NCI-H2081 (cell line): ENCODE data around the gene FRAS1.
"Not testable (repeated sequence)": the region's sequence is repeated elsewhere in the genome, so short reads cannot be mapped to it uniquely, and the experiment has no call there.

Source experiments
- DNase-seq, 2 experiments: peaks; one replicate each; lab custom pipeline; 2025; lab: John Stamatoyannopoulos, UW

Gene FRAS1

DNA sequence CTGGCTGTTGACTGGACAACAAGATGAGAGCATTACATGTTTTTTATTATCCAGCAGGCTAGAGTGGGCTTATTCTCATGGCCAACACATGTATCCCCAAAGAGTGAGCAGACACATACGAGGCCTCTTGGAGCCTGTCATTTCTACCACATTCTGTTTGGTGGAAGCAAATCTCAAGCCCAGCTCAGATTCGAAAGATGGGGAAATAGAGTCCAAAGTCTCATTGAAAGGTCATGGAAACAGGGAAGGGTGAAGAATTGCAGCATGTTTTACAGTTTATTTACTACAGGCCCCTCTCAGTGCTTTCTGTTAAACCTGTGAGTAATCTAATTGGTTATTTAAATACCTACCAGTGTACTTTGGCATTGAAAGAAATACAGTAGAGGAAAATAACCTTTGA lies 108.6 kb downstream of the FRAS1 start:
- DNase-seq, result no peak

DNA sequence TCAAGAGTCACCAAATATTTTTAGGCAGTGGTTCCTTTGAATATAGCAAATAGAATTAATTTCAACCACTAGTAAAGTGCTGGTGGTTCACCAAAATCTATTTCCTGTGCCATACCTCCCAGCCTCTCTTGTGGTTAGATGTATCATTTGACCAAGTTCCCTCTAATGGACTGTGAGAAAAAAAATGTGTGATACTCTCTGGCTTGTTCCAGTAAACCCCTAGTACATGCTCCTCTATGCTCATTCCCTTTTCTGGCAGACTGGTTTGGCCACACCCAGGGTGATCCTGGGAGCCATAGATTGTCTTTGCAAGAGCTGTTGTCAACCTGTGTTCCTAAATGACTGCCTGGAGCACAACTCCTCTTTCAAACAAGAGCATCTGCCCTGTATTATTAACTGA lies 109.5 kb downstream of the FRAS1 start:
- DNase-seq, result peak in 1 of 2 experiments; percentile 12

DNA sequence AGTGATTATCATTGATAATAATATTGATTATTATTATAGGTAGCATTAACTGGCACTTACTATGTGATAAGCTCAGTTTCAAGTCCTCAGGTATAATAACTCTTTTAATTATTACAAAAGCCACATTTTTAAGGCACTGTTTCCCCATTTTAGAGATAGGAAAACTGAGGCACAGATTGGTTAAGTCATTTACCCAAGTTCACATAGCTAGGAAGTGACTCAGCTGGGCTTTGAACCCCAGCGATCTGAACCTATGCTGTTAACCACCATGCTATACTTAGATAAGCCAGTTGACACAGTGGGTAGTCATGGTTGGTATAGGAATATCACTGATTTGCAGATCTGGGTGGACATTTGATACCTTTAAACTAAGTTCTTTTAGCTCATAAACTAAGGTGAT lies 110.4 kb downstream of the FRAS1 start:
- no peak for DNase-seq

DNA sequence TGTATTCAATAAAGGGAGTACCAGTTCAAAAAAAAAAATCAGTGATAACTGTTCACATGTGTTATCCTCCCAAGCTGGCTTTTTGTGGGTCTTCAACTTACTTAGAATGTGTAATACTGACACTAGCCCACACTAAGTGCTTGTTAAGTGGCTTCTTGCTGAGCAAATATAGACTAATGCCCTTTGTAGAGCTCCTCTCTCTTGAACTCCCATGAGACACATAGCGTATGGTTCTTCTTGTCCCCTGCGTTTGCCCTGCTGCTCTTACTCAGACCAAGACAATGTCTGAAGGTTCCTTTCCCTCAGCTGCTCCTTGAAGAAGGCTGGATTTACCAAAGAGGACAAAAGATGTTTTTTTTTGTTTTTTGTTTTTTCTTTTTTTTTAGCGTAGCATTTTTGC lies 110.9 kb downstream of the FRAS1 start:
- no peak for DNase-seq

DNA sequence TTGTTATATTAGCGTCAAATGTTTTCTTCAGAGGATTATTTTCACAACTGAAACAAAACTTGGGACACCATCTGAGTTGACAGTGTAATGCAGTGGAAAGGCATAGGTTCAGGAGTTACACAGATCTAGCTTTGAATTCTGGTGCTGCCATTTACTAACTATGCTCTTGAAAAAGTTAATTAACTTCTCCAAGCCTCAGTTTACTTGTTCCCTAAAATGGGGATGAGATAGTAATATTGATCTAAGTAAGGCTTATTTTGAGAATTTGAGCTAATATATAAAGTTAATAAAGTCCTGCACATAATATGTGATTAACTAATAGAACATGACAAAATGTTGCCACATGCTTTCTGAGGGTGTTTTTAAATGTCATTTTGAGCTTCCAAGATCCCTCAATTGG lies 112.6 kb downstream of the FRAS1 start:
- DNase-seq, result no peak

DNA sequence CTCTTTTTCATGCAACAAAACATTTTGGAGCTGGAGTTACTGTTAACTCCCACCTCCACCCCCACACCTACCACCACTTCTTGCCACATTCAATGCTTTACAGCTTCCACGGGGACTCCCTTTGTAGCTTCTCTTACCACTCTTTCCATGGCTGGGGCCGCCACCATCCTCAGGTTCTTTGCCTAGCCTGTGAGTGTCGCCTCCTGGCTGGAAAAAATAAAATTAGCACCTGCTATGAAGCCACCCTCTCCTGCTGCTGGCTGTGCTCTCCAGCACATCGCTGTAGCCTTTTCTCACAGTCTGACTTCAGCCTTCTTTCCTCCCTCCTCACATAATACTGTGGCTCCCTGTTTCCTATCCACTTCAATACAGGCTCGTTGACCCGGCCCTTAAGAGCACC lies 114.4 kb downstream of the FRAS1 start:
- no peak for DNase-seq

DNA sequence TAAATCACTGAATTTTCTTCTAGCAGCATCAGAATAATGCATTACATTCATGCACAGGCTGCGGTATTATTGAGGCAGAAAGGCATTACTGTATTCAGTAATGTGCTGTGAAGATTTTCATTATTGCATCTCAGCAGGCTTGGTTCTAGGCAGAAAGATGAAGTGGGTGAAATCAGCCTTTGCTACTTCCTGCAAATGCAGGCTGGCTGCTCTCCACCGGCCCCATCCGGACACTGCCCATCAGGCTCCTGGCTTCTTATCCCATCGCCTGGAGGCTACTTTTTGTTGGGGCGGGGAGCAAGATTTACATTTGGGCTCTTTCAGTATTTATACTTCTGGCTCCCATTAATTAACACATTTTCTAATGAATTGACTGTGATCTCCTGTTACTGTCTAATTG lies 117.8 kb downstream of the FRAS1 start:
- DNase-seq, result no peak

DNA sequence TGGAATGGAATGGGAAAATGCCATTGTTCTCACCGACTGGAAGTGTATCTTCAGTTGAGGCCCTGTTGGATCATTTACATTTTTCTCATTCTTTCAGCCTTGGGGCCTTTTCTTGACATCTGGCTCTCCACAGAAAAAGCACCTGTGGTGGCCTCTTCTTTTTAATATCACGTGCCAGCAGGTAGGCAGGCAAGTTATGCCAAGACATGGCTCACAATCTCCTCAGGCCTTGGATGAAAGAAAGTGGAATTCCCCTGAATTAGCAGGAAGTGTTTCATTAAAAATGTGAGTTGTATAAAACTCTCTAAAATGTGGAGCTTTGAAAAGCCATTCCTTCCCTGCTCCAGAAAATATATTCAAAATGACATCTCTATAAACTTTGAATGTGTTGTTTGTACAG lies 122.1 kb downstream of the FRAS1 start:
- DNase-seq, result no peak

DNA sequence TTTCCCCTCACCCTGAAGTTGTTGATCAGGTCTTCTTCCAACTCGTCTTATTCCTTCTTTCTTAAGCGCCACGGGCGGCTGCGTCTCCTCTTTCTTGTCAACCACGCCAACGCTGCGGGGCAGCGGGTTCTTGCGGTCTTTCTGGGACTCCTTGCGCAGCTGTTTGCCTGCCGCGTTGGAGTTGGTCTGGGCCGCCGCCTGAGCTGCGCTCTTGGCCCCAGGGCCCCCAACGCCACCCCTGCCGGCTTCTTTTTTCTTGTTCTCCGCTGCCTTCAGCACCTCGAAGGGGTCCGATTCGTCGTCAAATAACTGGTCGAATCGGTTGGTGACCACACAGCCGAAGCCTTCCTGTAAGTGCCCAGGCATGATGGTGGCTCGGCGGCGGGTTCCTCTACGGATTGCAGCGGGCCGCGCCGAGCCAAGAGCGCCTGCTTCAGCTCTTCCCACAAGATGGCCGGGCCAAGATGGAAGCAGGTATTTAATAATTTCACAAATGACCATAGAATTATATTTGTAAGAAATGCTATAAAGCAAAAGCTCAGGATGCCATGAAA lies 124.6 kb downstream of the FRAS1 start:
- peak in 1 of 2 experiments; percentile 4 for DNase-seq

DNA sequence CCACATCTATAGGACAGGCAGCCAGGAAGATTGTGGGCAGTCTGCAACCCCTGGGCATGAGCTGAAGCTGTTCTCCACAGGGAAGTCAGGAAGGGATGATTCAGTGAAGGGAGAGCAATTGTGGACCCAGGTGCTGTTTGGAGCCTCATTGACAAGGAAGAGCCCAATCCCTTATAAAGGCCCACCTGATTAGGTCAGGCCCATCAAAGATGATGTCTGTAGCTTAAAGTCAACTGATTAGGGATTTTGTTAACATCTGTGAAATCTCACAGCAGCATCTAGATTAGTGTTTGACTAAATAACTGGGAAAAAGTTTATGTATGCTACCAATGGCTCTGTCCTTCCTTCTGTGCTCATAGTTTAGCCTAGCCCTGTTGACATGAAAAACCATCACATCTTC lies 127.5 kb downstream of the FRAS1 start:
- no peak for DNase-seq

DNA sequence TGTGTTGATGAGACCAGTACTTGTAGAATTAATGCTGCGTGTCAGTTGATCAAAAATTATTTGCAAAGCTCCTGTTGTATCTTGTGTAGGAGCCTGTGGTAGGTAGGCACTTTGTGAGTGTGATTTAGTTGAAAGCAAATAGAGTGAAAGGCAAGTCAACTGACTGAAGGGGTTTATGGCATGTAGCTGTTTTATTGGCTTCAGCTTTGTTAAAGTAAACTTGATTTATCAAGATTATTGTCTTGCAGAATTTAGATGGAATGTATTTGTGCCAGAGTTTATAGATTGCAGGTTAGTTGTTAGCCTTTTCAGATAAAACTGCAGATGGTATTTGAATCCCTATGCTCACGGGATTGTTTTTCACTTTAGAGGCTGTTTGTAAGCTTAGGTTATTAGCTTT lies 128.0 kb downstream of the FRAS1 start:
- no peak for DNase-seq

DNA sequence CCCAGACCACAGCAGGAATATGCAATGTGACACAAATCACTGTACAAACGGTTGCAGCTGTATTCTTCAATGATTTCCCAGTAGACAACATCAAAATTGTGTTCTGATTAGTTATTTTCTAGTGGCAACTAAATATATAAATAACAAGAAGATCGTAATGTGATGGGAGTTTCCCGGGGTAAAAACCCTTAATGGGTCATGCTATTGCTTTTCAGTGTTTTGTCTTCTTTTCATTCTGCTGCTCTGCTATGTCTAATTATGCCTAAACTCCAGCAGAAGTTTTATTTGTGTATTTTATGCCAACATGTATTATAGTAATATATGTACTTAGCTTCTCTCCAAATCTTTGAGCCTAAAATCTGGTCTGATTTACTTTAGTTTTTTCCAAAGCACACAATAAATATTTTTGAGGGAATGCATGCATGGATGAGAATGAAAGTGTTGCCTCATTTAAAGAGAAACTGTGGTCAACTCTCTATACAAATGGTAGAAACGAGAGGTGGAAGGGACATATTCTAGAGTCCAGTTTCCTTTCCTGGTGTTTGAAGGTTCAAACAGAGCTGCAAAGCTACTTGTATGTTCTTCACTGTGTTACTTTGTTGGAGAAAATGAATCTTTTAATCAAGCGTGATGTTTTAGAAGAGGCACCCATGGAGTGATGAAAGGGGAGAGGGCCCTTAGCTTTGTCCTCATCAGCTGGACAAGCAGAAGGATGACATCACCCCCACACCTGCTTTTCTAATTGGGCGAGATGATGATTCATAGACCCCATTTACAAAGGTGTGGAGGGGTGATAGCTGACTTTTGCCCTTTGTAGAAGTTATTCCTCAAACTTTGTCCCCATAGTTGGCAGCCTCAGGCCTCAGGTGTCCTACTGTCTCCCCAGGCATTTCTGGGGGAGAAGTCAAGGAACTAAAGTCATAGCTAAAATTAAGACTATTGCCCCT lies 129.7 kb downstream of the FRAS1 start:
- no peak for DNase-seq

DNA sequence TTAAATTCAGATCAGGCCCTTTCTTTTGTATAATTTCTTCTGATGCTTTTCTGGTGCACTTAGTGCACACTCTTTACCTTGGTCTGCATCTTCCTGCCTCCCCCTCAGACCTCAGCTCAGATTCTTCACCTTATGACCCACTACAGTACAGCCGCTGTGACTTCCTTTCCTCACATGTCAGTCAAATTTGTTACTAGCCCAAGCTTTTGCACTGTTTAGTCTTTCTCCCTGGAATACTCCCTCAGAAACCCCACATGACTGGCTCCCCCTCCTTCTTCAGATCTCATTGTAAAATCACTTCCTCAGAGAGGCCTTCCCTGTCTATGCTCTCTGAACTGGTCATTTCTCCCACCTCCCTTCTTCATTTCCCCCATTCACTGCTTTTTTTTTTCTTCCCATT lies 132.9 kb downstream of the FRAS1 start:
- no peak for DNase-seq

DNA sequence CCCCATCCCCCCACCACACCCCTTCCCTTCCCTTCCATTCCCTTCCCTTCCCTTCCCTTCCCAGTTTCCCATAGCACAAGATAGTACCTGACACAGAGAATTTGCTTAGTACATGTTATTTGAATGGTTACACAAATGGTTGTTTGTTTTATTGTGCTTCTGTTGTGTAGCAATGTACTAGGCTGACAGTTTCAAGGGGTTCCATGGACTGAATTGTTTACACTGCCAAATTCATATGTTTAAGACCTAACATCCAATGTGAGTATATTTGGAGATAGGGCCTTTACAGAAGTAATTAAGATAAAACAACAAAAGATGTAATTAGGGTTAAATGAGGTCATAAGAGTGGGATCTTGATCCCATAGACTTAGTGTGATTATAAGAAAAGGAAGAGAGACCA lies 133.5 kb downstream of the FRAS1 start:
- DNase-seq, result no peak

DNA sequence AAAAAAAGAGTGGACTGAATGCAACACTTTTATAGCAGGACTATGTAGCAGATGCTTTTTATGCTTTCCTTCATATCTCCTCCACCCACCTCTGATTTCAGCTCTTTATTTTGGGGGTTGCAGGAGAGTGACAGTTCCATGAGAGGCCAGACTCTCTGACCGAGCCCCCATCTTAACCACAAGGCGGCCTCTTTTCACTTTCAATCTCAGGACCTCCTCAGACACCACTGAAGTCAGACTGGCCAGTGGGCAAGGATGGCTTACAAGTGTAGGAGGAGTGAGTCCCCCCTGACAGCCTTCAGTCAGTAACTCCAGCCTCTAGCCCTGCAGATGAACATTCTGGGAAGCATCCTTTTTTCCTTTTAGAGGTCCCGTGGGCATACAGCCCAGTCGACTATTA lies 140.8 kb downstream of the FRAS1 start:
- no peak for DNase-seq

DNA sequence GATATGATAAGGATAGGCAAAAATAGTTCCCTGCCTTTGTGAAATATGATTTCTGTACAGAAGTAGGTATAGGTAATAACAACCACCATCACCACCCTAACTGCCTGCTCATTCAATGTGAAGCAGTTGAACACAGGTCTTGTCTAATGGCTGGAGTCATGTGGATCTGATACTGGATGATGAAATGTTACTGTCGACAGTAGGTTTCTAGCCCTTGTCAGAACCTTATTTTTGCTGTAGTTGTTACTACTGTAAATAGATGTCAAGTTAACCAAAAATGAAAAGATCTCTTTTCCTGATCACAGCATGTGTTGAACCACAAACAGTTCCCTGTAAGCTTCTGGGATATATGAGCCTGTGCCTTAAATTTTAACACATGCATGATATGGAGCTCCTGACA lies 142.9 kb downstream of the FRAS1 start:
- no peak for DNase-seq

DNA sequence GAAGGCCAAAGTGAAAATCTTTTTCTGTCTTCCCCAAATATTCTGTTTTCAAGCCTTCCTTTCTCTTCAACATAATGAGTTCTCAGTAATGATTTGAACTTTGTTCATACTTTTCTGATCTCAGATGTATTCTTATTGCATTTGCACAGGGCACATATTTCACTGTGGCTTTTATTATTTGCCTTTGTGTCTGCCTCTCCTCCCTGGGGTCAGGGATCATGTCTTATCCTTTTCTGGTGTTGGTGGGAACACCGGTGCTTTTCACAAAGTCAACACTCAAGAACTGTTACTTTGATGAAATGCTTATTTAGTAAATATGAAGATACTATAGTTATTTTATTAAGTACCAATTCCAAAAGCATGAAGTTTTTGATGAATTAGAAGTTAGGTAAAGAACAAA lies 143.8 kb downstream of the FRAS1 start:
- DNase-seq, result no peak

DNA sequence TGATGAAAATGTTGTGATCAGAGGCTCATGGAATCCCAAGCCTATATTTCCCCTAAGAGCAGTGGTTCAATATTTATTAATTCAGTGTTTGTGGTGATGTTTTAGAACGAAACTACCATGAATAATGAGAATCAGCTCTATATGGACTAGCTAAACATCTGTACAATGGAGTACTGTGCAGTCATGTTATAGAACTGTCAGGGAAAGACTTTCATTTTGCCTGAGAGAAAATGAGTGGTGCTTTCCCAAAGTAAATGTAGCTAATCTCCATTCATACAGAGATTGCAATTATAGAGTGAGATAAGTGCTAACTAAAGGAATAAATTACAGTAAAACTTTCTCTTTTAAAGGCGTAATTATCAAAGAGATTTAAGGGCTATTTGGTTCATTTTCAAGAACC lies 147.1 kb downstream of the FRAS1 start:
- no peak for DNase-seq

DNA sequence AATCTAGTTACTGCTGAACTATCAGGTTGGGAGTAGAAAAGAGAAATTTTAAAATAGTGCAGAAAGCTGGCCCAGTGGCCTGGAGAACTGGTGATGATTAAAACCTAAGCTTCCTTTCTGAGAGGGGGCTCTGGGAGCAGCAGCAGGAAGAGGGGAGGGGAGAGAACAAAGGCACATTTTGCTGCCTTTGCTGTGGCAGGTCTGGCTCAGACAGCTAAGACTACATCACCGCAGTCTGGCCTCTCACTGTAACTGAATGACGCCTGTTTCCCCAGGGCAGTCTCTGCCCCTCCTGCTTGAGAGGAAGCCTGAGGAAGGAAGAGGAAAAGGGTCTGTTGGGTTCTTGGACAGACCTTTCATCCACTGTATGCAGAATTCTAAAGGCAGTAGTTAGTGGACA lies 148.5 kb downstream of the FRAS1 start:
- no peak for DNase-seq

DNA sequence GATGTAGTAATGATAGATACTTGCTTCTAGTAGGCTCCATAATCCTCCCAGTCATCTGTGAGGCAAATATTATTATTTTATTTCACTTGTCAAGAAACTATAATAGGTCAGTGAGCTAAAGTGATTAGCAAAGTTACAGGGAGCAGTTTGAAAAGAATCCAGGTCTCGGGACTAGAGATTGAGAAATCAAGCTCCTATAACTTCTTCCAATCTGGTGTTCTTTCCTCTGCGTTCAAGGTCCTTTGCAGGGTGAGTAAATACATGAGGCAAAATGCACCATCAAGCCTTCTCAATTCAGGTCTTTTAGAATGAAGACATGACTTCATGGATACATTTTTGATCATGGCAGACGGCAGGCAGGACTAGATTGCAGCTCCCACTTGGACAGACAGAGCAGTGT lies 150.4 kb downstream of the FRAS1 start:
- no peak for DNase-seq

DNA sequence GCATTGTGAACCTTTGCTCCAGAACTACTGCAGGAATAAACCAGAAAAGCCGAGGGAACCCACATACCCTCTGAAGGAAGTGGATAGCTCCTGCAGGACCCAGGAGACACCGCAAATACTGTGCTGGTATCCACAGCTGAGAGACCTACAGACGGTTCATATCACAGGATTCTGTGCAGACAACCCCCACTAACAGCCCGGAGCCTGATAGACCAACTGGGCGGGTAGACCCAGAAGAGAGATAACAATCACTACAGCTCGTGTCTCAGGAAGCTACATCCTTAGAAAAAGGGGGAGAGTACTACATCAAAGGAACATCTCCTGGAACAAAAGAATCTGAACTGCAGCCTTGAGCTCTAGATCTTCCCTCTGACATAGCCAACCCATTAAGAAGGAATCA lies 150.8 kb downstream of the FRAS1 start:
- no peak for DNase-seq

DNA sequence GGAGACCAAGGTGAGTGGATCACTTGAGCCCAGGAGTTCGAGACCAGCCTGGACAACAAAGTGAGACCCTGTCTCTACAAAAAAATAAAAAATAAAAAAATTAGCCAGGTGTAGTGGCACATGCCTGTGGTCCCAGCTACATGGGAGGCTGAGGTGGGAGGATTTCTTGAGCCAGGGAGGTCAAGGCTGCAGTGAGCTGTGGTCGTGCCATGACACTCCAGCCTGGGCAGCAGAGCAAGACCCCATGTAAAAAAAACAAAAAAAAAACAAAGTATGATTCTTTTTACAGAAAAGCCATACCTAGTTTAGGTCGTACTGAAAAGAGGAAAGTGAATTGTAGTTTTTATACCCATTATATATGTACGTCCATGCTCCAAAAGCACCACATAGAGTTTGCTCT lies 151.8 kb downstream of the FRAS1 start:
- DNase-seq, result not testable (repeated sequence)

DNA sequence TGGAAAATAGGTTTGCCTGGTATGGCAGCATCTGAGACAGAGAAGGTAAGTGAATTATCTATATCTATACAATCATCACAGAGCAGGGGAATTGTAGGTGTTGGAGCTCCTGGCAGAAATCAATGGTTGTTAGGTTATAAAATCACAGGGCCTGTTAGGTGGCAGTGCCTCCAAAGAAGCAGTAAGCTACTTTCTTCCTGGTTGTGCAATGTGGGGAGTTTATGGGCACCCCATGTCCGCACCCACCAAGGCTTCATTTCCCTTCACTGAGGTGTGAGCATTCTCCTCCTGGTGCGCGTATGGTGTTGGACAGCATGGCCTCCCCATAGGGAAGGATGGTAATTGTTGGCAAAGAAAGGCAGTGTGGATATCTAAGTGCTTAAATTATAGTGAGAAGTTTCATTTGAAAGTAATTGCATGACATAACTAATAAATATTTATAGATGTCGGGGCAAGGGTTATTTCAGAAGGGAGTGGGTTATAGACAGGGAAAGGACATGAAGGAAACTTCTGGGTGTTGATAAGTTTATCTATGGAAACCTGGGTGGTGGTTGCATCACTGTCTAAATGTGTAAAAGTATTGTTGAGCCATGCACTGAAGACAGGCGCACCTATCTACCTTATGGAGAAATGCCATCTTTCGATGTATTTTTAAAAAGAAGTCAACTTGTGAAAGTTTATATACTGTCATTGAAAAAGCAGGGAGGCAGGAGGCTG lies 153.7 kb downstream of the FRAS1 start:
- DNase-seq, result no peak
